Right cardiac atrium (tissue), 5 donors: ENCODE measurements around the gene MMEL1. TPM values are rescaled to one million over a fixed set of nuclear protein-coding genes. Genes with fewer than 3 reads are reported as not detected.

Experiments used
- ATAC-seq, 2 donors: fragments of 200-7000 bp; cut with Tn5 transposase; one replicate each; pipeline versions ENCODE4 v1.8.0 to v1.9.1; 2020; ENCODE audit warnings: moderate library complexity in 2 of 2, mild to moderate bottlenecking in 1 of 2
- DNase-seq, 3 donors: peaks; one replicate each; pipeline ENCODE4 v3.0.0-alpha.2; 2020
- H3K27ac ChIP-seq: one replicate; pipeline ENCODE4 v1.5.1; 2013; ENCODE audit warnings: mild to moderate bottlenecking, low read length, control low read depth, moderate library complexity
- H3K27me3 ChIP-seq: one replicate; pipeline ENCODE4 v1.6.1; 2013; ENCODE audit not compliant: control insufficient read depth, insufficient read depth
- H3K4me1 ChIP-seq: one replicate; pipeline ENCODE4 v1.6.1; 2013; ENCODE audit warnings: low read length; ENCODE audit not compliant: control insufficient read depth, insufficient read depth
- H3K4me3 ChIP-seq: one replicate; pipeline ENCODE4 v1.5.1; 2013; ENCODE audit warnings: low read length, control low read depth
- H3K9me3 ChIP-seq: one replicate; pipeline ENCODE4 v1.6.1; 2013; ENCODE audit warnings: low read length; ENCODE audit not compliant: control insufficient read depth
- WGBS: extraction: QIAGEN DNeasy Blood & Tissue Kit; methylation state at CpG from one replicate; pipeline ENCODE4 v1.1.7; 2013; 5-methylcytosine and 5-hydroxymethylcytosine counted together
- intact Hi-C, 4 donors: fragments of 100-400 bp; cut with DNase I; formaldehyde crosslinking; loops; one replicate each; pipeline versions ENCODE4 v1.11.0 to v1.14.0; 2022 to 2023
- polyA plus RNA-seq: library from polyadenylated mRNA; stranded (reverse); fragments of 200-250 nt; gene quantifications from one replicate; pipeline ENCODE4 v1.2.3, GENCODE V29; 2013
- total RNA-seq, 4 donors: library from RNA; stranded (reverse); fragmentation: NEBNext Ultra II Directional; extraction: Animal tissue kit (Norgen Biotek cat#: 25700); gene quantifications; one replicate each; pipeline ENCODE4 v1.2.1, GENCODE V29; 2021
- donor health status: healthy with polysubstance abuse.
- donor health status: DM: no; HTN: yes; CAD: no.
- donor health status: DM: no; HTN: no; CAD: no.
- donor health status: DM: no; HTN: yes; CAD: no; lungs with severe emphysema.
- donor health status: DM: yes; HTN: yes; CAD: no.

Gene MMEL1
- total and polyA plus RNA-seq, 5 donors, result 0.32 to 1.7 (median 0.94) TPM

GRCh38 chr1:2591581-2592261, 41.1 kb downstream of the MMEL1 start:
- intact Hi-C loops, result no loop called here
- Histone ChIP-seq H3K27me3 (no peaks in the 10 kb centered on the region), H3K4me1 (no peaks in the 10 kb centered on the region), H3K9me3 (no peaks in the 10 kb centered on the region), H3K4me3 (no peak overlapping the region), H3K27ac (no peak overlapping the region)
- 93% methylated on average over 12 of the region's 12 CpGs for WGBS
- DNase-seq (peak in 2 of 3 donors; percentile 7 to 46), ATAC-seq (no peak)

DNA sequence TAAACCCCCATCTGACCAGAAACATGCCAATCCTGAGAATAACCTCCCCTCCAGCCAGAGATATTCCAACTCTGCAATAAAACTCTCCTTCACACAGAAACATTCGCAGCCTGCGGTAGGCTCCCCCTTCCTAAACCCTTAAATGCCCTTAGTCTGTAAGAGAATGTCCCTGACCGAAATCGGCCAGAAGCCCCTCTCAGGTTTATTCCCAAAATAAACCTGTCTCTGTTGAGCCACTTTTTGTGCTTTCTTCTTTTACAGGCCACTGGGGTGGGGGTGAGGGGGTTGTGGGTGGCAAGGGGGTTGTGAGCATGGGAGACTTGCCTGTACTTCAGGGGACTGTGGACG, 41.6 kb downstream of the MMEL1 start:
- intact Hi-C loops, result no loop called here
- 92% methylated on average over 5 of the region's 5 CpGs for WGBS
- H3K4me1 ChIP-seq, result no peaks in the 10 kb centered on the region
- H3K4me3 ChIP-seq, result no peak overlapping the region
- no peaks in the 10 kb centered on the region for H3K9me3 ChIP-seq
- DNase-seq, result no peak
- H3K27me3 ChIP-seq, result no peaks in the 10 kb centered on the region
- no peak for ATAC-seq
- no peak overlapping the region for H3K27ac ChIP-seq

- intact Hi-C loops, result no loop called here
- 97% methylated on average over 31 of the region's 31 CpGs for WGBS
- H3K9me3 ChIP-seq, result no peaks in the 10 kb centered on the region
- H3K27me3 ChIP-seq, result no peaks in the 10 kb centered on the region
- no peak overlapping the region for H3K27ac ChIP-seq
- ATAC-seq (no peak), DNase-seq (peak in 2 of 3 donors; percentile 12 to 63)
- no peaks in the 10 kb centered on the region for H3K4me1 ChIP-seq
- no peak overlapping the region for H3K4me3 ChIP-seq
Observed at GRCh38 chr1:2590233-2591141, 42.3 kb downstream of the MMEL1 start.

DNA sequence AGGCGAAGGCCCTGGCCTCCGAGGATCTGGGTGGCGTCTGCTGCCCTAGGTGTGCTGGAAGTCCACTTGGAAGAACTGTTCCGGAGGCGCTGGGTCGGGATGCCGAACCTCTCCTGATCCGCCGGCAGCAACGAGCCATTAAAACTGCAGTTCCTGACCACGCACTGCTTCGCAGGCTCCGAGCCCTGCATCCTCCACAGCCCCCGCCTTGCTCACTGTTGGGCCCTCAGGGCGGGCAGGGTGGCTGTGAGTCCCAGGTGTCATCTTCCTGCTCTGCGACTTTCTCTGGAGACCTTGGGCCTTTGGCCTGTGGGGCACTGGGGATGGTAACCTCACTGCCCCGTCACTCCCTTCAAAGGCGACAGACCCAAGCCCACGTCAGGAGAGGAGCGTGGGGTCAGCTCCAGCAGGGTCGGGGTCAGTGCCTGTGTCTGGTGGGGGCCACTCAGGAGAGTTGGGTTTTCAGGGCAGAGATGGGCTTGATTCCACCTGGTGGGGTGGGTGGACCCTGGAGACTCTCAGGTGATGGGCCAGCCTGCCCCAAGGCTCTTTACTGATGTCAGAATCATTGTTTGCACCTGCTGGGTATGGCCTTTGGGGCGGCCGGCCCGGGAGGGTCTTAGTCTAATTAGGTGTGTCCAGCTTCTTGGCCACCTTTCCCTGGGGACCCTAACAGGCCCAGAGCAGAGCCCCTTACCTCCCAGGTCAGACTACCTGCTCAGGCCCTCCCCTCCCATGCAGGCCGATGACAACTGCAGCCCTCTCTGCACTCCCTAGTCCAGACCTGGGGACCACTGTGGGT, 43.2 kb downstream of the MMEL1 start:
- no peak for ATAC-seq
- peak in 2 of 3 donors; percentile 12 to 59 for DNase-seq
- peaks cover 3% of the 10 kb centered on the region for H3K4me1 ChIP-seq
- H3K4me3 ChIP-seq, result no peak overlapping the region
- 96% methylated on average over 25 of the region's 25 CpGs for WGBS
- intact Hi-C loops, result no loop called here
- H3K27ac ChIP-seq, result no peak overlapping the region
- no peaks in the 10 kb centered on the region for H3K27me3 ChIP-seq
- no peaks in the 10 kb centered on the region for H3K9me3 ChIP-seq

GRCh38 chr1:2588661-2589430, 44.0 kb downstream of the MMEL1 start:
- Histone ChIP-seq H3K27ac (no peak overlapping the region), H3K9me3 (no peaks in the 10 kb centered on the region), H3K4me3 (no peak overlapping the region), H3K27me3 (no peaks in the 10 kb centered on the region), H3K4me1 (peaks cover 3% of the 10 kb centered on the region)
- intact Hi-C loops, result no loop called here
- DNase-seq (peak in 2 of 3 donors; percentile 21 to 71), ATAC-seq (no peak)
- 92% methylated on average over 23 of the region's 23 CpGs for WGBS

DNA sequence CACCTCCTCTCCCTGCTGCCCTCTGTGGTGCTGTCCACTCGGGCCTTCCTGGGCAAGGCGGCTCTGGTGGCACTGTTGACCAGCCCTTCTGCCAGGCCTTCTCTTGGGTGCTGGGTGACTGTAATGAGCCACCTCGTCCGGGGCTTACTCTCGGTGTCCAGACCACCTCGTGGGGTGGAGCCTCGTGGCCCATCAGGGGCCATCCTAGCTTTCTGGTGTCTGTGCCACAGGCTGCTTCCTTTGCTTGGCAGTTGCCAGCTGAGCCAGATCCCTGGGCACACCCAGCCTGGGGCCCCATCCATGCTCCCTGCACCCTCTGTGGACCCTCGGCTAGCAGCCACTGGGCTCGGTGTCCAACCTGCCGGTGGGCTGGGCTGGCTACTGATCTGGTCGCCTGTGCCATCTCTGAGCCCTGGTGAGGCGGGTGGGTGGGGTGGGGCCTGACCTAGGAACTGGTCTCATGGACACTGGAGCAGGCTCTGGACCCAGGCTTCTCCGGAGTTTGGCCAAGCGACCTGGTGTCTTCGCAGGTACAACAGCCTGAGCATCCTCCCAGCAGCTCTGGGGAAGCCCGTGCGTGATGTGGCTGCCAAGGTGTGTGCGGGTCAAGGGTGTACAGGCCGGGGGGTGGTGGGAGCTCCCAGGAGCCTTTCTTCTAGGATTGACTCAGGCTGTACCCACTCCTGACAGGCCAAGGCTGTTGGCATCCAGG, 44.8 kb downstream of the MMEL1 start:
- Histone ChIP-seq H3K4me3 (no peak overlapping the region), H3K4me1 (peaks cover 3% of the 10 kb centered on the region), H3K9me3 (no peaks in the 10 kb centered on the region), H3K27me3 (no peaks in the 10 kb centered on the region), H3K27ac (no peak overlapping the region)
- ATAC-seq, result no peak
- 89% methylated on average over 19 of the region's 19 CpGs for WGBS
- DNase-seq, result peak in 2 of 3 donors; percentile 22 to 70
- intact Hi-C loops, result no loop called here

DNA sequence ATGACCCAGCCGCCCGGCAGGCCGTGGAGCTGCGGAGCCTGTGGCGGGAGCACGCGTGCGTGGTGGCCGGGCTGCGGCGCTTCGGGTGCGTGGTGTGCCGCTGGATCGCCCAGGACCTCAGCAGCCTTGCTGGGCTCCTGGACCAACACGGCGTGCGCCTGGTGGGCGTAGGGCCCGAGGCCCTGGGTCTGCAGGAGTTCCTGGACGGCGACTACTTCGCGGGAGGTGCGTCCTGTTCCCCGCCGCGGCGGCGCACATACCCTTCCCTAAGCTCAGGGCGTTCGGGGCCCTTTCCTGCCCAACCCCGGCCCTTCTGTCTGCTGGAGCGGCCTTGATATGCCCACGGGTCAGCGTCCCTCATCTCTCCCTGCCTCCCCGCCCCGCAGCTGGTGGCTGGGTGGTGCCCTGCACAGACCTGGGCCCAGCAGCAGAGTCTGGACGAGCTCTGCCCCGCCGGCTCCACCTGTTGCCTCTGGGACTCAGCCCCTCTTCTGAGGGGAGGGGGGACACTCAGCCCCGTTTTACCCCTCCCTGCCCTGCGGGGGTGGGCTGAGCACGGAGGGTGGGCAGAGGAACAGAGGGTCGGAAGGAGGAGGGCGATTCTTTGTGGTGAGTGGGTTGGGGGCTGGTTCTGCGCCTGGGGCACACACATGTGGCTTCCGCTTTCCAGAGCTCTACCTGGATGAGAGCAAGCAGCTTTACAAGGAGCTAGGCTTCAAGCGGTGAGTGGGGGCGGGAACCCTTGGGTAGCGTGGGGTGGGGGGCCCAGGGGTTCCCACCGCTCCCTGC, 45.6 kb downstream of the MMEL1 start:
- WGBS, result 13% methylated on average over 52 of the region's 52 CpGs
- Histone ChIP-seq H3K27ac (no peak overlapping the region), H3K4me3 (peak overlapping the region; percentile 87), H3K4me1 (peaks cover 3% of the 10 kb centered on the region), H3K27me3 (no peaks in the 10 kb centered on the region), H3K9me3 (no peaks in the 10 kb centered on the region)
- no peak for DNase-seq
- no peak for ATAC-seq
- intact Hi-C loops, result no loop called here

DNA sequence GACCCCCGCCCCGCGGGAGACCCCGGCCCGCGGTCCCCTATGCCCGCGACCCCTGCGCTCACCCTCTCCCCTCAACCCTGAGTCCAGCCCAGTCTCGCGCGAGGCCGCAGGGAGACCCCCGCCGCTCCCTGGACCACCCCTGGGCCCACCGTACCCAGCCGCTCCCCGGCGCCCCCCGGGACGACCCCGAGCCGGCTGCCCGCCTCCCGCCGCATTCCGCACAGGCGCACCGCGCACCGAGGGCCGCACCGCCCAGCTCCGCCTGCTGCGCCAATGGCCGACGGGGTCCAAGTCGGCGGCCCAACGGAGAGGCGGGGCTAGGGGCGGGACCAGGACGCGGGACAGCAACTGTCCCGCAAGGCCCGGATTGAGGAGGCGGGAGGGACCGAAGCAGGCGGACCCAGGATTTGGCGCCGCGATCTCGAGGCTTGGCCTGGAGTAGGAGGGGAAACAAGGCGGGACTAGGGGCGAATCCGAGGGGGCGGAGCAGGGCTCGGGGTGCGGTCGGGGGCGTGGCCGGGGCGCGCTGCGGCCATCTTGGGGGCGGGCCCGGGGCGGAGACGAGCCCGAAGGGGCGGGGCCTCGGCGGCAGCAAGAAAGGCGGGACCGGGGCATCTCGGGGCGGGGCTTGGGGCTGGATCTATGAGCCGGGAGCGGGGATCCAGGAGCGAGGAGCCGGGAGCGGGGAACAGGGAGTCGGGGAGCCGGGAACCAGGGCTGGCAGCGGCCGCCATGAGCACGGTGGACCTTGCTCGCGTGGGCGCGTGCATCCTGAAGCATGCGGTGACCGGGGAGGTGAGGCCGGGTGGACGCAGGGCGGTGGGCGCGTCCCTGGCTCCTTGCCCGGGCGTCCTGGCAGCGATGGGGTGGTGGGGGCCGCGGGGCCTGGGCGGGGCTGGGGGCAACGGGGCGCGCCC, 46.4 kb downstream of the MMEL1 start, which contains the start of gene PRXL2B:
Gene PRXL2B, plus strand, starts transcription at position 624 of the 917 bp plus-strand sequence. Its CDS starts 109 bp downstream, at position 733.
- H3K9me3 ChIP-seq, result no peaks in the 10 kb centered on the region
- intact Hi-C loops, result no loop called here
- H3K27ac ChIP-seq, result peak within 1 kb of the TSS; percentile 95
- peaks cover 3% of the 10 kb centered on the region for H3K4me1 ChIP-seq
- H3K27me3 ChIP-seq, result no peaks in the 10 kb centered on the region
- peak; percentile 93 to 94 for ATAC-seq
- DNase-seq, result peak; percentile 100
- peak within 1 kb of the TSS; percentile 87 for H3K4me3 ChIP-seq
- WGBS, result under 1% methylated on average over 107 of the region's 107 CpGs
